DMS114 treated with DMSO at 0.1 percent for 48 hours (cell line): ENCODE data around the gene RASSF7.

ENCODE experiments used
- DNase-seq: peaks from one replicate; lab custom pipeline; 2025; ENCODE audit not compliant: unreplicated experiment; lab: John Stamatoyannopoulos, UW

The RASSF7 gene

GRCh38 chr11:551131-551530 is 9.6 kb upstream of the RASSF7 start:
- DNase-seq: no peak

- DNase-seq: no peak
Observed at GRCh38 chr11:551596-551995, 9.2 kb upstream of the RASSF7 start.

GRCh38 chr11:553083-553987 is 7.4 kb upstream of the RASSF7 start:
- DNase-seq: no peak

- no peak for DNase-seq
Observed at GRCh38 chr11:553988-554340, 6.8 kb upstream of the RASSF7 start.

- no peak for DNase-seq
Observed at GRCh38 chr11:554428-555226, 6.1 kb upstream of the RASSF7 start.

GRCh38 chr11:555227-555779 is 5.5 kb upstream of the RASSF7 start:
- no peak for DNase-seq

- DNase-seq: no peak
Observed at GRCh38 chr11:555780-556661, 4.7 kb upstream of the RASSF7 start.

- no peak for DNase-seq
Observed at GRCh38 chr11:556662-557256, 4.0 kb upstream of the RASSF7 start.

- DNase-seq: no peak
Observed at GRCh38 chr11:557328-558132, 3.2 kb upstream of the RASSF7 start.

GRCh38 chr11:558503-558902 is 2.3 kb upstream of the RASSF7 start:
- no peak for DNase-seq

- no peak for DNase-seq
Observed at GRCh38 chr11:559020-559620, 1.6 kb upstream of the RASSF7 start.

GRCh38 chr11:559712-560304 is 962 bp upstream of the RASSF7 start:
- DNase-seq: no peak

- no peak for DNase-seq
Observed at GRCh38 chr11:561148-562003, 606 bp downstream of the RASSF7 start.

- DNase-seq: no peak
Observed at GRCh38 chr11:562046-562645, 1.4 kb downstream of the RASSF7 start.

- DNase-seq: no peak
Observed at GRCh38 chr11:563066-563811, 2.5 kb downstream of the RASSF7 start.

- no peak for DNase-seq
Observed at GRCh38 chr11:563812-564578, 3.2 kb downstream of the RASSF7 start.
